Astrocyte (in vitro differentiated cells and primary cell): Measurements from ENCODE around the gene NUBP2. TPM values are rescaled to one million over a fixed set of nuclear protein-coding genes. Genes with fewer than 3 reads are reported as not detected.

Source experiments
- DNase-seq: peaks from one replicate; pipeline ENCODE4 v3.0.0-alpha.2; 2010; ENCODE audit warnings: low read depth
- FAIRE-seq: peaks from 2 replicates; lab custom pipeline; 2011; peaks lifted over from hg19 to GRCh38; lab: Jason Lieb, UNC
- H2AFZ ChIP-seq: 2 replicates; pipeline ENCODE4 v1.6.0; 2012; ENCODE audit warnings: low read depth, low read length, inconsistent platforms
- H3K27ac ChIP-seq: 2 replicates; pipeline ENCODE4 v1.5.1; 2011; ENCODE audit warnings: low read depth, low read length, inconsistent platforms
- H3K27me3 ChIP-seq: 2 replicates; pipeline ENCODE4 v1.6.0; 2011; ENCODE audit warnings: low read length, inconsistent platforms; ENCODE audit not compliant: insufficient read depth
- H3K36me3 ChIP-seq: 2 replicates; pipeline ENCODE4 v1.5.1; 2011; ENCODE audit warnings: low read length, inconsistent platforms; ENCODE audit not compliant: insufficient read depth
- H3K4me1 ChIP-seq: 2 replicates; pipeline ENCODE4 v1.5.1; 2011; ENCODE audit warnings: low read length, inconsistent platforms; ENCODE audit not compliant: insufficient read depth
- H3K4me2 ChIP-seq: 2 replicates; pipeline ENCODE4 v1.6.0; 2012; ENCODE audit warnings: low read length, inconsistent platforms
- H3K4me3 ChIP-seq: 2 replicates; pipeline ENCODE4 v1.5.1; 2011; ENCODE audit warnings: low read depth, mild to moderate bottlenecking, low read length, inconsistent platforms; ENCODE audit not compliant: insufficient read depth
- H3K79me2 ChIP-seq: 2 replicates; pipeline ENCODE4 v1.6.0; 2012; ENCODE audit warnings: mild to moderate bottlenecking, low read length, inconsistent platforms; ENCODE audit not compliant: insufficient read depth
- H3K9ac ChIP-seq: 2 replicates; pipeline ENCODE4 v1.6.0; 2012; ENCODE audit warnings: mild to moderate bottlenecking, low read length, inconsistent platforms
- H3K9me3 ChIP-seq: 2 replicates; pipeline ENCODE4 v1.5.1; 2012; ENCODE audit warnings: low read depth, mild to moderate bottlenecking, low read length, inconsistent platforms; ENCODE audit not compliant: insufficient read depth
- H4K20me1 ChIP-seq: 2 replicates; pipeline ENCODE4 v1.6.0; 2012; ENCODE audit warnings: low read length, inconsistent platforms; ENCODE audit not compliant: insufficient read depth
- H3K27ac Mint-ChIP-seq: one replicate; pipeline ENCODE4 v1.8.0; 2021; ENCODE audit warnings: mild to moderate bottlenecking, mixed read lengths; ENCODE audit not compliant: unreplicated experiment
- H3K27me3 Mint-ChIP-seq: one replicate; pipeline ENCODE4 v1.8.0; 2021; ENCODE audit warnings: low read depth, mixed read lengths; ENCODE audit not compliant: unreplicated experiment
- H3K36me3 Mint-ChIP-seq: one replicate; pipeline ENCODE4 v1.8.0; 2021; ENCODE audit warnings: low read depth, mixed read lengths; ENCODE audit not compliant: unreplicated experiment
- H3K4me1 Mint-ChIP-seq: one replicate; pipeline ENCODE4 v1.8.0; 2021; ENCODE audit warnings: low read depth, mixed read lengths; ENCODE audit not compliant: unreplicated experiment
- H3K4me3 Mint-ChIP-seq: one replicate; pipeline ENCODE4 v1.8.0; 2021; ENCODE audit warnings: mild to moderate bottlenecking, moderate library complexity, mixed read lengths; ENCODE audit not compliant: unreplicated experiment
- H3K9me3 Mint-ChIP-seq: one replicate; pipeline ENCODE4 v1.8.0; 2021; ENCODE audit warnings: mild to moderate bottlenecking, mixed read lengths; ENCODE audit not compliant: unreplicated experiment
- CTCF ChIP-seq: IDR thresholded peaks from 2 replicates; pipeline ENCODE4 v1.5.1; 2011; ENCODE audit warnings: low read depth, mild to moderate bottlenecking, inconsistent platforms, low read length, moderate library complexity; ENCODE audit not compliant: insufficient read depth
- EZH2 ChIP-seq: IDR thresholded peaks from 2 replicates; pipeline ENCODE4 v1.6.1; 2012; ENCODE audit warnings: mild to moderate bottlenecking, low read length, inconsistent platforms; ENCODE audit not compliant: insufficient read depth
- total RNA-seq: library from RNA; stranded (reverse); gene quantifications from 2 replicates; pipeline ENCODE4 v1.2.1, GENCODE V29; 2021

The NUBP2 gene
- total RNA-seq, 1 donor from 2014 or later, result 41.4 TPM

- Histone ChIP-seq H3K4me3 (no peak overlapping the region), H3K9ac (no peak overlapping the region), H3K27me3 (no peaks in the 10 kb centered on the region), H3K36me3 (no peaks in the 10 kb centered on the region), H3K79me2 (no peaks in the 10 kb centered on the region), H2AFZ (no peak overlapping the region), H3K27ac (no peak overlapping the region), H3K4me1 (peaks cover 3% of the 10 kb centered on the region), H4K20me1 (peaks cover 3% of the 10 kb centered on the region), H3K9me3 (no peaks in the 10 kb centered on the region), H3K4me2 (no peak overlapping the region)
- H3K4me1 Mint-ChIP-seq, result no peaks in the 10 kb centered on the region
- DNase-seq (no peak), FAIRE-seq (no peak)
- peaks cover 16% of the 10 kb centered on the region for H3K36me3 Mint-ChIP-seq
- no peak overlapping the region for H3K27ac Mint-ChIP-seq
- TF ChIP-seq CTCF, result no peak
- TF ChIP-seq EZH2, result no peak
- peak overlapping the region; percentile 47 for H3K4me3 Mint-ChIP-seq
- no peaks in the 10 kb centered on the region for H3K9me3 Mint-ChIP-seq
- H3K27me3 Mint-ChIP-seq, result no peaks in the 10 kb centered on the region
These were observed 32.7 kb downstream of the NUBP2 start for GRCh38 chr16:1815461-1815860.

GRCh38 chr16:1816396-1817275 is 33.9 kb downstream of the NUBP2 start:
- no peak overlapping the region for H3K4me3 ChIP-seq
- H3K27me3 Mint-ChIP-seq, result no peaks in the 10 kb centered on the region
- no peaks in the 10 kb centered on the region for H3K79me2 ChIP-seq
- H3K4me1 Mint-ChIP-seq, result no peaks in the 10 kb centered on the region
- no peak overlapping the region for H3K9ac ChIP-seq
- H3K36me3 ChIP-seq, result no peaks in the 10 kb centered on the region
- H4K20me1 ChIP-seq, result peaks cover 3% of the 10 kb centered on the region
- H3K4me3 Mint-ChIP-seq, result no peak overlapping the region
- H3K4me2 ChIP-seq, result no peak overlapping the region
- H3K9me3 ChIP-seq, result no peaks in the 10 kb centered on the region
- no peak overlapping the region for H3K27ac Mint-ChIP-seq
- no peak for DNase-seq
- TF ChIP-seq CTCF (no peak), EZH2 (no peak)
- H3K4me1 ChIP-seq, result peaks cover 3% of the 10 kb centered on the region
- no peak overlapping the region for H2AFZ ChIP-seq
- no peaks in the 10 kb centered on the region for H3K27me3 ChIP-seq
- no peak for FAIRE-seq
- H3K27ac ChIP-seq, result no peak overlapping the region
- H3K36me3 Mint-ChIP-seq, result peaks cover 13% of the 10 kb centered on the region
- H3K9me3 Mint-ChIP-seq, result no peaks in the 10 kb centered on the region

GRCh38 chr16:1817276-1817589 is 34.5 kb downstream of the NUBP2 start:
- Histone ChIP-seq H3K4me2 (no peak overlapping the region), H3K36me3 (no peaks in the 10 kb centered on the region), H3K4me3 (no peak overlapping the region), H3K27me3 (no peaks in the 10 kb centered on the region), H3K9ac (no peak overlapping the region), H3K79me2 (no peaks in the 10 kb centered on the region), H2AFZ (no peak overlapping the region), H3K9me3 (no peaks in the 10 kb centered on the region), H3K4me1 (peaks cover 3% of the 10 kb centered on the region), H3K27ac (no peak overlapping the region), H4K20me1 (peaks cover 3% of the 10 kb centered on the region)
- Mint-ChIP-seq H3K4me1 (no peaks in the 10 kb centered on the region), H3K36me3 (peaks cover 13% of the 10 kb centered on the region), H3K9me3 (no peaks in the 10 kb centered on the region), H3K27ac (no peak overlapping the region), H3K4me3 (no peak overlapping the region), H3K27me3 (no peaks in the 10 kb centered on the region)
- no peak for FAIRE-seq
- no peak for DNase-seq
- TF ChIP-seq CTCF, result no peak
- TF ChIP-seq EZH2, result no peak
